Colonic mucosa (tissue), 4 donors: ENCODE data around the gene RGS9BP. TPM values are rescaled to one million over a fixed set of nuclear protein-coding genes. Genes with fewer than 3 reads are reported as not detected.

Source experiments
- DNase-seq: peaks from one replicate; pipeline ENCODE4 v3.0.0-alpha.2; 2020
- H3K27ac ChIP-seq: fragments of 200-600 bp; one replicate; pipeline ENCODE4 v1.8.0; 2021
- H3K27me3 ChIP-seq: fragments of 200-600 bp; one replicate; pipeline ENCODE4 v1.8.0; 2021
- H3K36me3 ChIP-seq: fragments of 200-600 bp; one replicate; pipeline ENCODE4 v1.8.0; 2021
- H3K4me1 ChIP-seq: fragments of 200-600 bp; one replicate; pipeline ENCODE4 v1.8.0; 2021; ENCODE audit warnings: mild to moderate bottlenecking
- H3K4me3 ChIP-seq: fragments of 200-600 bp; one replicate; pipeline ENCODE4 v1.8.0; 2021
- H3K9ac ChIP-seq, 2 donors: one replicate each; pipeline ENCODE4 v1.7.0; 2013; ENCODE audit warnings: control low read depth in 2 of 2, low read depth in 2 of 2, low read length in 2 of 2
- H3K9me3 ChIP-seq: fragments of 200-600 bp; one replicate; pipeline ENCODE4 v1.8.0; 2021
- CTCF ChIP-seq: fragments of 200-600 bp; IDR thresholded peaks from one replicate; pipeline ENCODE4 v1.8.0; 2022; ENCODE audit warnings: antibody characterized with exemption, mild to moderate bottlenecking
- intact Hi-C: fragments of 100-400 bp; cut with DNase I; formaldehyde crosslinking; loops from one replicate; pipeline ENCODE4 v1.14.1; 2022
- total RNA-seq, 2 donors: library from RNA; stranded (reverse); fragmentation: NEBNext Ultra II Directional in 1 of 2; extraction: Animal tissue kit (Norgen Biotek cat#: 25700) in 1 of 2; gene quantifications; one replicate each; pipeline ENCODE4 v1.2.1, GENCODE V29; 2021
- donor health status: healthy.
- donor health status: DM: no; HTN: no; CAD: no.
- donor health status: DM: no; HTN: no; CAD: no.

Gene RGS9BP
- total RNA-seq, 2 donors from 2014 or later = 0.11 to 0.15 TPM

GRCh38 chr19:32719611-32720059 lies 44.0 kb downstream of the RGS9BP start, which contains the start of gene TDRD12:
TSS of gene TDRD12 (plus strand) at chr19:32719767. CDS start at chr19:32720073, 306 bp downstream.
- no peak for DNase-seq
- TF ChIP-seq CTCF = no peak
- no peaks in the 10 kb centered on the region for H3K27me3 ChIP-seq
- H3K27ac ChIP-seq = no peak within 1 kb of the TSS
- no peaks in the 10 kb centered on the region for H3K9me3 ChIP-seq
- no peaks in the 10 kb centered on the region for H3K36me3 ChIP-seq
- no peaks in the 10 kb centered on the region for H3K4me1 ChIP-seq
- H3K9ac ChIP-seq = no peak within 1 kb of the TSS
- no peak within 1 kb of the TSS for H3K4me3 ChIP-seq
- intact Hi-C loops = no loop called here

GRCh38 chr19:32720216-32720935 lies 44.7 kb downstream of the RGS9BP start:
- Histone ChIP-seq H3K27ac (no peak overlapping the region), H3K27me3 (no peaks in the 10 kb centered on the region), H3K36me3 (no peaks in the 10 kb centered on the region), H3K4me1 (no peaks in the 10 kb centered on the region), H3K9ac (no peak overlapping the region), H3K9me3 (no peaks in the 10 kb centered on the region), H3K4me3 (no peak overlapping the region)
- TF ChIP-seq CTCF = no peak
- intact Hi-C loops = no loop called here
- no peak for DNase-seq

- H3K4me3 ChIP-seq = no peak overlapping the region
- H3K9me3 ChIP-seq = no peaks in the 10 kb centered on the region
- H3K4me1 ChIP-seq = no peaks in the 10 kb centered on the region
- no peaks in the 10 kb centered on the region for H3K27me3 ChIP-seq
- no peak overlapping the region for H3K27ac ChIP-seq
- DNase-seq = no peak
- H3K9ac ChIP-seq = no peak overlapping the region
- intact Hi-C loops = no loop called here
- no peaks in the 10 kb centered on the region for H3K36me3 ChIP-seq
- no peak for TF ChIP-seq CTCF
These were observed 45.2 kb downstream of the RGS9BP start for GRCh38 chr19:32720936-32721250.

Other genes with a start within 250 kb of the RGS9BP start
- gene PDCD5, start 94.7 kb upstream of the RGS9BP start, total RNA-seq = 10 to 100 TPM; 66.7 to 70.8 TPM
- gene ANKRD27, start 668 bp upstream of the RGS9BP start, total RNA-seq = 10 to 100 TPM; 36.6 to 37.1 TPM
- gene NUDT19, start 16.0 kb downstream of the RGS9BP start, total RNA-seq = 10 to 100 TPM; 19.3 to 25.1 TPM
- under 1 TPM in 1 of 2 donors, not detected in 1; 0.37 TPM for gene TDRD12, start 43.9 kb downstream of the RGS9BP start, total RNA-seq
- 1 to 10 TPM in 1 of 2 donors, not detected in 1; 3.0 TPM for gene SLC7A9, start 193.9 kb downstream of the RGS9BP start, total RNA-seq